G401 (cell line): ENCODE measurements around the gene ADCY3. TPM values are rescaled to one million over a fixed set of nuclear protein-coding genes. Genes with fewer than 3 reads are reported as not detected.

Experiments used
- DNase-seq: peaks from one replicate; pipeline ENCODE4 v3.0.0-alpha.2; 2015; ENCODE audit warnings: low spot score
- in situ Hi-C: cut with HindIII; loops from 2 replicates; pipeline ENCODE4 v1.10.0; 2016; ENCODE audit warnings: low sequenced_read_pairs, mixed read lengths
- total RNA-seq: library from RNA; depleted of rRNA; stranded (reverse); fragments of >200 nt; shearing (Covaris generic); gene quantifications from 2 replicates; pipeline ENCODE4 v1.2.3, GENCODE V29; 2014

Gene ADCY3
- total RNA-seq, 1 experiment from 2014 or later: 22.3 TPM

- in situ Hi-C loops: no loop called here
- no peak for DNase-seq
These were observed 9.8 kb downstream of the ADCY3 start for GRCh38 chr2:24910245-24910644.

GRCh38 chr2:24909555-24910177, 10.4 kb downstream of the ADCY3 start:
- in situ Hi-C loops: no loop called here
- DNase-seq: no peak

GRCh38 chr2:24908461-24908901, 11.6 kb downstream of the ADCY3 start:
- in situ Hi-C loops: no loop called here
- DNase-seq: no peak

- no peak for DNase-seq
- in situ Hi-C loops: no loop called here
These were observed 12.9 kb downstream of the ADCY3 start for GRCh38 chr2:24907116-24907515.

GRCh38 chr2:24906466-24906865, 13.6 kb downstream of the ADCY3 start:
- in situ Hi-C loops: no loop called here
- DNase-seq: no peak

- in situ Hi-C loops: no loop called here
- no peak for DNase-seq
These were observed 16.6 kb downstream of the ADCY3 start for GRCh38 chr2:24903161-24904103.

- no peak for DNase-seq
- in situ Hi-C loops: no loop called here
These were observed 20.6 kb downstream of the ADCY3 start for GRCh38 chr2:24899361-24899910.

GRCh38 chr2:24898122-24899109, 21.6 kb downstream of the ADCY3 start:
- in situ Hi-C loops: no loop called here
- DNase-seq: no peak

- in situ Hi-C loops: no loop called here
These were observed 25.3 kb downstream of the ADCY3 start for GRCh38 chr2:24894750-24895149.

GRCh38 chr2:24893934-24894333, 26.1 kb downstream of the ADCY3 start:
- in situ Hi-C loops: no loop called here
- DNase-seq: no peak

More at GRCh38 chr2:24894750-24895149, 25.3 kb downstream of the ADCY3 start:
- no peak for DNase-seq

GRCh38 chr2:24892928-24893327, 27.1 kb downstream of the ADCY3 start:
- in situ Hi-C loops: no loop called here
- DNase-seq: no peak

GRCh38 chr2:24891201-24891600, 28.8 kb downstream of the ADCY3 start:
- in situ Hi-C loops: no loop called here
- no peak for DNase-seq

- in situ Hi-C loops: no loop called here
- DNase-seq: no peak
These were observed 30.8 kb downstream of the ADCY3 start for GRCh38 chr2:24889221-24889620.

- in situ Hi-C loops: no loop called here
- no peak for DNase-seq
These were observed 31.9 kb downstream of the ADCY3 start for GRCh38 chr2:24888177-24888576.

- no peak for DNase-seq
These were observed 32.6 kb downstream of the ADCY3 start for GRCh38 chr2:24887307-24887874.

GRCh38 chr2:24886691-24887304, 33.2 kb downstream of the ADCY3 start:
- in situ Hi-C loops: no loop called here
- no peak for DNase-seq

More at GRCh38 chr2:24887307-24887874, 32.6 kb downstream of the ADCY3 start:
- in situ Hi-C loops: no loop called here

- DNase-seq: no peak
- in situ Hi-C loops: no loop called here
These were observed 33.9 kb downstream of the ADCY3 start for GRCh38 chr2:24886126-24886501.
